A673 (cell line): ENCODE data around the gene ZBTB37.
"Not testable (repeated sequence)": the region's sequence is repeated elsewhere in the genome, so short reads cannot be mapped to it uniquely, and the experiment has no call there.

Experiments used
- EZH2 ChIP-seq: fragments of 200-600 bp; sonication (generic); IDR thresholded peaks from 2 replicates; pipeline ENCODE4 v1.6.1; 2017; ENCODE audit warnings: borderline replicate concordance, low read depth, mild to moderate bottlenecking, mixed read lengths, antibody characterized with exemption, low read length; ENCODE audit not compliant: poor library complexity, severe bottlenecking
- TF ChIP-seq, protein P1 (sequence below): fragments of 300-800, 200-600 bp; sonication (generic); conservative IDR thresholded peaks from 2 replicates; pipeline ENCODE4 v1.5.1; 2017; ENCODE audit warnings: low read depth, mild to moderate bottlenecking, antibody characterized with exemption, low read length, moderate library complexity, mixed read lengths

DNA sequence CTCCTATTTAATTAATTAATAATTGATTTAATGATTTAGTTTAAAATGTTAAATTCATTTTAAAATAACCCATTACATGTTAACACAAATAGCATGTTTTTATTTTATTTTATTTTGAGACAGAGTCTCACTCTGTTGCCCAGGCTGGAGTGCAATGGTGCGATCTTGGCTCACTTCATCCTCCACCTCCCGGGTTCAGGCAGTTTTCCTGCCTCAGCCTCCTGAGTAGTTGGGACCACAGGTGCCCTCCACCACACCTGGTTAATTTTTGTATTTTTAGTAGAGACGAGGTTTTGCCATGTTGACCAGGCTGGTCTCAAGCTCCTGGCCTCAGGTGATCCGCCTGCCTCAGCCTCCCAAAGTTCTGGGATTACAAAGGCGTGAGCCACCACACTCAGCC, 8.6 kb upstream of the ZBTB37 start:
- not testable (repeated sequence) for TF ChIP-seq EZH2
- TF ChIP-seq, protein P1, sequence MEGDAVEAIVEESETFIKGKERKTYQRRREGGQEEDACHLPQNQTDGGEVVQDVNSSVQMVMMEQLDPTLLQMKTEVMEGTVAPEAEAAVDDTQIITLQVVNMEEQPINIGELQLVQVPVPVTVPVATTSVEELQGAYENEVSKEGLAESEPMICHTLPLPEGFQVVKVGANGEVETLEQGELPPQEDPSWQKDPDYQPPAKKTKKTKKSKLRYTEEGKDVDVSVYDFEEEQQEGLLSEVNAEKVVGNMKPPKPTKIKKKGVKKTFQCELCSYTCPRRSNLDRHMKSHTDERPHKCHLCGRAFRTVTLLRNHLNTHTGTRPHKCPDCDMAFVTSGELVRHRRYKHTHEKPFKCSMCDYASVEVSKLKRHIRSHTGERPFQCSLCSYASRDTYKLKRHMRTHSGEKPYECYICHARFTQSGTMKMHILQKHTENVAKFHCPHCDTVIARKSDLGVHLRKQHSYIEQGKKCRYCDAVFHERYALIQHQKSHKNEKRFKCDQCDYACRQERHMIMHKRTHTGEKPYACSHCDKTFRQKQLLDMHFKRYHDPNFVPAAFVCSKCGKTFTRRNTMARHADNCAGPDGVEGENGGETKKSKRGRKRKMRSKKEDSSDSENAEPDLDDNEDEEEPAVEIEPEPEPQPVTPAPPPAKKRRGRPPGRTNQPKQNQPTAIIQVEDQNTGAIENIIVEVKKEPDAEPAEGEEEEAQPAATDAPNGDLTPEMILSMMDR: not testable (repeated sequence)
